HS-27A (cell line): Measurements from ENCODE around the gene TP73.

Experiments
- DNase-seq: peaks from one replicate; pipeline ENCODE4 v3.0.0-alpha.2; 2012; ENCODE audit warnings: low read depth, missing footprints

The TP73 gene

GRCh38 chr1:3708791-3709190 is 56.5 kb downstream of the TP73 start:
- DNase-seq: no peak

- DNase-seq: no peak
Measured at GRCh38 chr1:3710251-3710650, 57.9 kb downstream of the TP73 start.

- no peak for DNase-seq
Measured at GRCh38 chr1:3711381-3711779, 59.1 kb downstream of the TP73 start.

GRCh38 chr1:3711780-3712451 is 59.6 kb downstream of the TP73 start:
- DNase-seq: no peak

- DNase-seq: no peak
Measured at GRCh38 chr1:3712573-3713535, 60.5 kb downstream of the TP73 start.

GRCh38 chr1:3713840-3714239 is 61.5 kb downstream of the TP73 start:
- no peak for DNase-seq

- DNase-seq: no peak
Measured at GRCh38 chr1:3714284-3714741, 62.0 kb downstream of the TP73 start.

- no peak for DNase-seq
Measured at GRCh38 chr1:3714814-3715213, 62.5 kb downstream of the TP73 start.

GRCh38 chr1:3716351-3716750 is 64.0 kb downstream of the TP73 start:
- no peak for DNase-seq

GRCh38 chr1:3717041-3717714 is 64.9 kb downstream of the TP73 start:
- no peak for DNase-seq

GRCh38 chr1:3717715-3718601 is 65.6 kb downstream of the TP73 start:
- DNase-seq: no peak

- DNase-seq: no peak
Measured at GRCh38 chr1:3718764-3719163, 66.4 kb downstream of the TP73 start.

- no peak for DNase-seq
Measured at GRCh38 chr1:3721955-3722465, 69.7 kb downstream of the TP73 start.

GRCh38 chr1:3722846-3723245 is 70.5 kb downstream of the TP73 start:
- no peak for DNase-seq

- peak; percentile 26 for DNase-seq
Measured at GRCh38 chr1:3724416-3725030, 72.2 kb downstream of the TP73 start.

GRCh38 chr1:3725366-3725765 is 73.0 kb downstream of the TP73 start:
- DNase-seq: no peak

- DNase-seq: no peak
Measured at GRCh38 chr1:3727042-3727824, 74.9 kb downstream of the TP73 start.

- no peak for DNase-seq
Measured at GRCh38 chr1:3727825-3728776, 75.8 kb downstream of the TP73 start.
